ENCODE data around the gene KCTD16. TPM values are rescaled to one million over a fixed set of nuclear protein-coding genes. Genes with fewer than 3 reads are reported as not detected.

Gene KCTD16
- total RNA-seq, 1 donor from 2014 or later: 5.6 TPM

- H3K79me2 ChIP-seq (ENCODE audit: insufficient read depth, low read length): no peaks in the 10 kb centered on the region
- H3K27ac ChIP-seq (ENCODE audit: low read depth, low read length): no peak overlapping the region
- H3K9me3 Mint-ChIP-seq (ENCODE audit: unreplicated experiment): no peaks in the 10 kb centered on the region
- H3K27ac Mint-ChIP-seq (ENCODE audit: unreplicated experiment): no peak overlapping the region
- H3K4me1 ChIP-seq (ENCODE audit: insufficient read depth, low read length): no peaks in the 10 kb centered on the region
- H3K9ac ChIP-seq (ENCODE audit: low read length): no peak overlapping the region
- H3K27me3 Mint-ChIP-seq (ENCODE audit: low read depth, unreplicated experiment): no peaks in the 10 kb centered on the region
- FAIRE-seq (no peak), DNase-seq (ENCODE audit: low read depth) (no peak)
- H3K9me3 ChIP-seq (ENCODE audit: insufficient read depth, low read depth, low read length): no peaks in the 10 kb centered on the region
- no peaks in the 10 kb centered on the region for H4K20me1 ChIP-seq (ENCODE audit: insufficient read depth, low read length)
- H3K36me3 Mint-ChIP-seq (ENCODE audit: low read depth, unreplicated experiment): no peaks in the 10 kb centered on the region
- H3K4me3 Mint-ChIP-seq (ENCODE audit: unreplicated experiment): no peak overlapping the region
- no peaks in the 10 kb centered on the region for H3K36me3 ChIP-seq (ENCODE audit: insufficient read depth, low read length)
- TF ChIP-seq CTCF (IDR thresholded peaks at IDR 0.05; ENCODE audit: insufficient read depth, low read depth, low read length) (no peak), EZH2 (IDR thresholded peaks at IDR 0.05; ENCODE audit: insufficient read depth, low read length) (no peak)
- no peak overlapping the region for H3K4me3 ChIP-seq (ENCODE audit: insufficient read depth, low read depth, low read length)
- no peaks in the 10 kb centered on the region for H3K27me3 ChIP-seq (ENCODE audit: insufficient read depth, low read length)
- no peak overlapping the region for H3K4me2 ChIP-seq (ENCODE audit: low read length)
- no peaks in the 10 kb centered on the region for H3K4me1 Mint-ChIP-seq (ENCODE audit: low read depth, unreplicated experiment)
- H2AFZ ChIP-seq (ENCODE audit: low read depth, low read length): no peak overlapping the region
Measured at GRCh38 chr5:144393641-144394435, 223.2 kb downstream of the KCTD16 start.

DNA sequence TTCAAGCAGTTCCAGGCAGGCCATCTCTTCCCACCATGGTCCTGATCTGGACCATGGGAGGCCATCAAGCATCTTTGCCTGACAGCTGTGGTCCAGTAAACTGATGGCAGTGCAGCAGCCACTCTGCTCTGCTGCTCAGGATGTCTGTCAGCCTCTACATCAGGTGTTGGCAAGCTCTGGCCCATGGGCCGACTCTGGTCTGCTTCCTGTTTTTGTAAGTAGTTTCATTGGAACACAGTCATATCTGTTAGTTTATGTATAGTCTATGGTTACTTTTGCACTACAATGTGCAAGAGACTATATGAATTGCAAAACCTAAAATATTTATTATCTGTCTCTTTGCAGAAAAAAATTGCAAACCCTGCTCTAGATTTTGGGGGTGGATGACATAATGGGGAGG, 225.0 kb downstream of the KCTD16 start:
- H4K20me1 ChIP-seq (ENCODE audit: insufficient read depth, low read length): no peaks in the 10 kb centered on the region
- TF ChIP-seq CTCF (IDR thresholded peaks at IDR 0.05; ENCODE audit: insufficient read depth, low read depth, low read length): no peak
- no peak for TF ChIP-seq EZH2 (IDR thresholded peaks at IDR 0.05; ENCODE audit: insufficient read depth, low read length)
- H3K9me3 Mint-ChIP-seq (ENCODE audit: unreplicated experiment): no peaks in the 10 kb centered on the region
- H3K9ac ChIP-seq (ENCODE audit: low read length): no peak overlapping the region
- no peak overlapping the region for H3K4me2 ChIP-seq (ENCODE audit: low read length)
- H3K27me3 ChIP-seq (ENCODE audit: insufficient read depth, low read length): no peaks in the 10 kb centered on the region
- H3K4me3 Mint-ChIP-seq (ENCODE audit: unreplicated experiment): no peak overlapping the region
- no peaks in the 10 kb centered on the region for H3K4me1 ChIP-seq (ENCODE audit: insufficient read depth, low read length)
- no peaks in the 10 kb centered on the region for H3K4me1 Mint-ChIP-seq (ENCODE audit: low read depth, unreplicated experiment)
- H3K27ac ChIP-seq (ENCODE audit: low read depth, low read length): no peak overlapping the region
- no peaks in the 10 kb centered on the region for H3K9me3 ChIP-seq (ENCODE audit: insufficient read depth, low read depth, low read length)
- no peaks in the 10 kb centered on the region for H3K27me3 Mint-ChIP-seq (ENCODE audit: low read depth, unreplicated experiment)
- no peak overlapping the region for H3K27ac Mint-ChIP-seq (ENCODE audit: unreplicated experiment)
- DNase-seq (ENCODE audit: low read depth) (no peak), FAIRE-seq (no peak)
- no peak overlapping the region for H3K4me3 ChIP-seq (ENCODE audit: insufficient read depth, low read depth, low read length)
- no peaks in the 10 kb centered on the region for H3K79me2 ChIP-seq (ENCODE audit: insufficient read depth, low read length)
- no peak overlapping the region for H2AFZ ChIP-seq (ENCODE audit: low read depth, low read length)
- H3K36me3 Mint-ChIP-seq (ENCODE audit: low read depth, unreplicated experiment): no peaks in the 10 kb centered on the region
- H3K36me3 ChIP-seq (ENCODE audit: insufficient read depth, low read length): no peaks in the 10 kb centered on the region

GRCh38 chr5:144403058-144403457, 232.4 kb downstream of the KCTD16 start:
- no peaks in the 10 kb centered on the region for H3K9me3 ChIP-seq (ENCODE audit: insufficient read depth, low read depth, low read length)
- Mint-ChIP-seq H3K4me1 (ENCODE audit: low read depth, unreplicated experiment) (no peaks in the 10 kb centered on the region), H3K9me3 (ENCODE audit: unreplicated experiment) (no peaks in the 10 kb centered on the region), H3K27ac (ENCODE audit: unreplicated experiment) (no peak overlapping the region), H3K27me3 (ENCODE audit: low read depth, unreplicated experiment) (no peaks in the 10 kb centered on the region), H3K36me3 (ENCODE audit: low read depth, unreplicated experiment) (no peaks in the 10 kb centered on the region), H3K4me3 (ENCODE audit: unreplicated experiment) (no peak overlapping the region)
- no peaks in the 10 kb centered on the region for H4K20me1 ChIP-seq (ENCODE audit: insufficient read depth, low read length)
- H3K27me3 ChIP-seq (ENCODE audit: insufficient read depth, low read length): no peaks in the 10 kb centered on the region
- H2AFZ ChIP-seq (ENCODE audit: low read depth, low read length): no peak overlapping the region
- H3K4me2 ChIP-seq (ENCODE audit: low read length): no peak overlapping the region
- H3K4me1 ChIP-seq (ENCODE audit: insufficient read depth, low read length): no peaks in the 10 kb centered on the region
- H3K36me3 ChIP-seq (ENCODE audit: insufficient read depth, low read length): no peaks in the 10 kb centered on the region
- no peak overlapping the region for H3K4me3 ChIP-seq (ENCODE audit: insufficient read depth, low read depth, low read length)
- no peak for TF ChIP-seq CTCF (IDR thresholded peaks at IDR 0.05; ENCODE audit: insufficient read depth, low read depth, low read length)
- no peak for TF ChIP-seq EZH2 (IDR thresholded peaks at IDR 0.05; ENCODE audit: insufficient read depth, low read length)
- no peak overlapping the region for H3K9ac ChIP-seq (ENCODE audit: low read length)
- DNase-seq (ENCODE audit: low read depth) (no peak), FAIRE-seq (no peak)
- no peaks in the 10 kb centered on the region for H3K79me2 ChIP-seq (ENCODE audit: insufficient read depth, low read length)
- H3K27ac ChIP-seq (ENCODE audit: low read depth, low read length): no peak overlapping the region
